Measurements from ENCODE around the gene PHAF1.

Gene PHAF1

GRCh38 chr16:67150047-67150832 lies 40.5 kb downstream of the PHAF1 start:
- intact Hi-C loops (cut with DNase I; ENCODE audit: low total_unique reads): no loop called here
- H3K4me1 ChIP-seq: peaks cover 0 to 29% (median 19%) of the 10 kb centered on the region in 4 donors
- peak overlapping the region; percentile 63 to 70 for H3K4me3 ChIP-seq
- peak overlapping the region; percentile 89 to 94 for H3K27ac ChIP-seq
- peaks cover 8 to 39% (median 26%) of the 10 kb centered on the region in 3 donors for H3K36me3 ChIP-seq
- peak in 1 of 2 donors; percentile 50 for DNase-seq
- no peaks in the 10 kb centered on the region for H3K9me3 ChIP-seq
- peaks cover 0 to 4% of the 10 kb centered on the region in 2 donors for H3K27me3 ChIP-seq
- TF ChIP-seq CTCF (IDR thresholded peaks at IDR 0.05): peak in 1 of 2 experiments; percentile 4

- intact Hi-C loops (cut with DNase I; ENCODE audit: low total_unique reads): no loop called here
- Histone ChIP-seq H3K4me3 (peak within 1 kb of the TSS; percentile 63 to 70), H3K27ac (peak within 1 kb of the TSS; percentile 89 to 94), H3K36me3 (peaks cover 1 to 32% (median 19%) of the 10 kb centered on the region in 3 donors), H3K4me1 (peaks cover 0 to 36% (median 25%) of the 10 kb centered on the region in 4 donors), H3K9me3 (no peaks in the 10 kb centered on the region), H3K27me3 (peaks cover 0 to 4% of the 10 kb centered on the region in 2 donors)
- peak; percentile 76 to 91 for DNase-seq
- no peak for TF ChIP-seq CTCF (IDR thresholded peaks at IDR 0.05)
These were observed 41.2 kb downstream of the PHAF1 start, which contains the start of gene B3GNT9 for GRCh38 chr16:67150833-67151396. Gene B3GNT9, minus strand, starts transcription at chr16:67150998. Its CDS starts 513 bp downstream, at chr16:67150485.

GRCh38 chr16:67151431-67152097 lies 41.8 kb downstream of the PHAF1 start:
- H3K27me3 ChIP-seq: peaks cover 0 to 4% of the 10 kb centered on the region in 2 donors
- H3K4me3 ChIP-seq: peak overlapping the region; percentile 63 to 70
- intact Hi-C loops (cut with DNase I; ENCODE audit: low total_unique reads): no loop called here

GRCh38 chr16:67154578-67155294 lies 45.0 kb downstream of the PHAF1 start:
- Histone ChIP-seq H3K27ac (no peak overlapping the region), H3K36me3 (no peaks in the 10 kb centered on the region), H3K27me3 (peaks cover 0 to 4% of the 10 kb centered on the region in 2 donors), H3K9me3 (no peaks in the 10 kb centered on the region), H3K4me1 (peaks cover 0 to 47% (median 33%) of the 10 kb centered on the region in 4 donors), H3K4me3 (peak overlapping the region in 1 of 2 donors; percentile 26)
- intact Hi-C loops (cut with DNase I; ENCODE audit: low total_unique reads): loop anchor here (1.0 to 5.0 kb wide), 3 partner anchors 137 to 1077 kb away; no protein-coding TSS in a partner anchor
- no peak for DNase-seq
- no peak for TF ChIP-seq CTCF (IDR thresholded peaks at IDR 0.05)

More at GRCh38 chr16:67151431-67152097, 41.8 kb downstream of the PHAF1 start:
- DNase-seq: no peak
- Histone ChIP-seq H3K27ac (peak overlapping the region; percentile 89 to 94), H3K4me1 (peaks cover 0 to 37% (median 25%) of the 10 kb centered on the region in 4 donors), H3K9me3 (no peaks in the 10 kb centered on the region), H3K36me3 (peaks cover 0 to 26% (median 13%) of the 10 kb centered on the region in 3 donors)
- TF ChIP-seq CTCF (IDR thresholded peaks at IDR 0.05): no peak
